Pancreas (tissue), 10 donors: ENCODE results near the gene SMC5. TPM values are rescaled to one million over a fixed set of nuclear protein-coding genes. Genes with fewer than 3 reads are reported as not detected.
A peak's percentile ranks its signal among the peaks of the same experiment; 100 is the strongest.
"Not testable (repeated sequence)": the region's sequence is repeated elsewhere in the genome, so short reads cannot be mapped to it uniquely, and the experiment has no call there.

Experiments used
- ATAC-seq, 4 donors: fragments of 200-7000 bp; cut with Tn5 transposase; one replicate each; pipeline versions ENCODE4 v1.8.0 to v1.9.1; 2020; ENCODE audit warnings: mild to moderate bottlenecking in 4 of 4, moderate library complexity in 4 of 4
- DNase-seq, 6 donors: peaks; one replicate each; pipeline ENCODE4 v3.0.0-alpha.2; 2020
- FAIRE-seq: peaks from 2 replicates; lab custom pipeline; 2012; peaks lifted over from hg19 to GRCh38; lab: Jason Lieb, UNC
- H3K27ac ChIP-seq, 4 donors: fragments of 200-600 bp; sonication (generic); 1 replicate in 3 of 4; 2 replicates in 1 of 4; pipeline versions ENCODE4 v1.5.0 to v1.8.0; 2020
- H3K27me3 ChIP-seq, 4 donors: fragments of 200-600 bp; one replicate each; pipeline ENCODE4 v1.8.0; 2021
- H3K36me3 ChIP-seq, 3 donors: fragments of 200-600 bp; sonication (generic) in 1 of 3; one replicate each; pipeline versions ENCODE4 v1.5.0 to v1.8.0; 2020 to 2021
- H3K4me1 ChIP-seq, 3 donors: fragments of 200-600 bp; one replicate each; pipeline ENCODE4 v1.8.0; 2021
- H3K4me3 ChIP-seq, 4 donors: fragments of 200-600 bp; sonication (generic) in 2 of 4; one replicate each; pipeline versions ENCODE4 v1.5.0 to v1.8.0; 2020 to 2021
- H3K9me3 ChIP-seq, 4 donors: fragments of 200-600 bp; one replicate each; pipeline ENCODE4 v1.8.0; 2021
- WGBS, 2 donors: extraction: QIAGEN DNeasy Blood & Tissue Kit; methylation state at CpG; one replicate each; pipeline ENCODE4 v1.1.7; 2013; 5-methylcytosine and 5-hydroxymethylcytosine counted together
- intact Hi-C, 3 donors: fragments of 100-400 bp; cut with DNase I; formaldehyde crosslinking; loops; one replicate each; pipeline versions ENCODE4 v1.11.1 to v1.14.2; 2022
- polyA plus RNA-seq, 2 donors: library from polyadenylated mRNA; stranded (reverse); fragments of 200-250 nt; gene quantifications; one replicate each; pipeline ENCODE4 v1.2.3, GENCODE V29; 2013
- total RNA-seq, 6 donors: library from RNA; stranded (reverse); fragmentation: NEBNext Ultra II Directional in 4 of 6; extraction: Animal tissue kit (Norgen Biotek cat#: 25700) in 4 of 6; gene quantifications; one replicate each; pipeline versions ENCODE4 v1.2.1 to v1.2.4, GENCODE V29; 2021 to 2023
- TF ChIP-seq, protein P1 (sequence below), 4 donors: fragments of 200-600 bp; sonication (generic) in 3 of 4; IDR thresholded peaks; one replicate each; pipeline versions ENCODE4 v1.5.0 to v1.8.0; 2021; ENCODE audit warnings: antibody characterized with exemption in 4 of 4
- donor health status: healthy with polysubstance abuse.
- donor health status: DM: no; HTN: no; CAD: no; lungs with moderate emphysema.
- donor health status: DM: no; HTN: no; CAD: no.
- donor health status: control.
- donor health status: control.
- donor health status: Bipolar disorder and iron deficiency.
- donor health status: DM: yes; HTN: yes; CAD: no.
- donor health status: DM: no; HTN: no; CAD: no.
- donor health status: DM: no; HTN: no; CAD: no.
- donor health status: DM: yes; HTN: yes; CAD: no.

SMC5 gene
- total and polyA plus RNA-seq, 8 donors, result 6.1 to 23.2 (median 14.5) TPM

DNA sequence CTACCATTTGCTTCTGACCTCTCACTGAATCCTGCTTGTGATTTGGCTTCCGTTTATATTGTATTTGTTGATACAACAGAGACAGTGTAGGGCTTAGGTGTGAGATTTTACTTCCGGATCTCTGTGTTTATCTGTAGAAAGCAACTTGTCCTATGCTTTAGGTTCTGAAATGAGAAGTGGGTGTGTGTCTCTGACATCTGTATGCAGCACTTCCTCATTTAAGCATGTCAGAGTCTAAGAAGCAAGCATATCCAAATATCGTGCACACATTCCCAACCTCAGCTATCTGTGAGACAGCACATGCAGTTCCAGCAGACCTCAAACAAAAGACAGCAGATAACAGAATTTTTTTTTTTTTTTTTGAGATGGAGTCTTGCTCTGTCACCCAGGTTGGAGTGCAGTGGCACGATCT lies 139.4 kb downstream of the SMC5 start:
- intact Hi-C loops, result no loop called here
- FAIRE-seq (no peak), ATAC-seq (peak; percentile 37 to 78 (median 60)), DNase-seq (no peak)
- H3K27ac ChIP-seq, result no peak overlapping the region
- H3K36me3 ChIP-seq, result no peaks in the 10 kb centered on the region
- TF ChIP-seq, protein P1, sequence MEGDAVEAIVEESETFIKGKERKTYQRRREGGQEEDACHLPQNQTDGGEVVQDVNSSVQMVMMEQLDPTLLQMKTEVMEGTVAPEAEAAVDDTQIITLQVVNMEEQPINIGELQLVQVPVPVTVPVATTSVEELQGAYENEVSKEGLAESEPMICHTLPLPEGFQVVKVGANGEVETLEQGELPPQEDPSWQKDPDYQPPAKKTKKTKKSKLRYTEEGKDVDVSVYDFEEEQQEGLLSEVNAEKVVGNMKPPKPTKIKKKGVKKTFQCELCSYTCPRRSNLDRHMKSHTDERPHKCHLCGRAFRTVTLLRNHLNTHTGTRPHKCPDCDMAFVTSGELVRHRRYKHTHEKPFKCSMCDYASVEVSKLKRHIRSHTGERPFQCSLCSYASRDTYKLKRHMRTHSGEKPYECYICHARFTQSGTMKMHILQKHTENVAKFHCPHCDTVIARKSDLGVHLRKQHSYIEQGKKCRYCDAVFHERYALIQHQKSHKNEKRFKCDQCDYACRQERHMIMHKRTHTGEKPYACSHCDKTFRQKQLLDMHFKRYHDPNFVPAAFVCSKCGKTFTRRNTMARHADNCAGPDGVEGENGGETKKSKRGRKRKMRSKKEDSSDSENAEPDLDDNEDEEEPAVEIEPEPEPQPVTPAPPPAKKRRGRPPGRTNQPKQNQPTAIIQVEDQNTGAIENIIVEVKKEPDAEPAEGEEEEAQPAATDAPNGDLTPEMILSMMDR (IDR thresholded peaks at IDR 0.05), result no peak
- 21% methylated on average over 4 of the region's 4 CpGs for WGBS, 2 donors
- H3K4me1 ChIP-seq, result peaks cover 33 to 40% (median 35%) of the 10 kb centered on the region in 3 donors
- no peaks in the 10 kb centered on the region for H3K9me3 ChIP-seq
- H3K4me3 ChIP-seq, result no peak overlapping the region
- H3K27me3 ChIP-seq, result no peaks in the 10 kb centered on the region

DNA sequence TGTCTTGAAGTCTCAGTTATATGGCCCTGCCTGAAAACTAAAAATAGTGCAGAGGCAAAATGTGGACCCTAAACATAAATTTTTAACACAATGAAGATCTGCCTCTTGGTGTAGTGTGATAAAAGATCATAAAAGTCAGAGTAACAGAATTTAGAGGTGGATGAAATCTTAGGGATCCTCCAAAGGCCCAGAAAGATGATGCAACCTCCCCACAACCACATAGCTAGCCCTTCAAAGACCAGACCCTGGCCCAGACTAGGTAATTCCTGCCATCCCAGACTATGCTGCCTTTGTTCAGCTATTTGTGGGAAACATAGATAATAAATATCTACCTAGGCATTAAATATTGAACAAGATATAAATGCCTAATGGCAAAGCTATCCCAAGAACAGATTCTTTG lies 140.4 kb downstream of the SMC5 start:
- no peak for ATAC-seq
- TF ChIP-seq, protein P1 (IDR thresholded peaks at IDR 0.05), result no peak
- DNase-seq, result no peak
- no peaks in the 10 kb centered on the region for H3K9me3 ChIP-seq
- H3K27me3 ChIP-seq, result no peaks in the 10 kb centered on the region
- H3K4me1 ChIP-seq, result peaks cover 37 to 45% (median 38%) of the 10 kb centered on the region in 3 donors
- no peak overlapping the region for H3K27ac ChIP-seq
- intact Hi-C loops, result no loop called here
- no peak for FAIRE-seq
- no peaks in the 10 kb centered on the region for H3K36me3 ChIP-seq
- H3K4me3 ChIP-seq, result no peak overlapping the region

DNA sequence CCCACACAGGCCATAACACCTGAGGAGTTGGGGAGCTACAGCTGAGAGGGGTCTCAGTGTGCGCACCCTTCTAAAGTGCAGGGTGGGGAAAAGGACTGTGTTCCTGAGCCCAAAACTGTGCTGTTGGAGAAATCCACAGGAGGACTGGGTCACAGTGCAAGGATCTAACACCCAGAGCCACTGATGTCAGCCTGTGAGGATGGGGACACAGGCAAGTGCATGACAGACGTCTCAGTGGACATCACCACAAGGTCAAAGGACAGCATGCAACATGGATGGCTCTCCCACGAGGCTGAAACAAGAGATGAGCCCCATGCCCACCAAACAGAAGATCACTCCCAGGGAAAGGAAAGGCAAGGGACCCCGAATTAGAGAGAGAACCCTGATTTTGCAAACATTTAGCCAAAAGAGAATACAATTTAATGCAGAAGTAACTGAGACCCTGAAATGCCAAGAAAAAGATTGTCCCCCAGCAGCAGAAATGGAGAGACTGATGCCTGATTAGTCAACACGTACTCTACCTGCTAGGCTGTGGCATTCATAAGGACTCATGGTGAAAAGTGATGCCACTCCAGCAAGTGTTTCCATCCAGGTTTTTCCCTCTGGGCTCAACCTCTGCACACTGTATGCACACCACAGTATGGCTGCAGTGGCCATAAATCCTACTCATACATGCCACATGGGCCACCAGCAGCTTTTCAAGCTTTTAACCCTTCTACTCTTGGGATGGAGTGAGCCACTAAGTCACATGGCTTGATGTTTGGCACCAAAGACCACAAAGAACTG lies 141.5 kb downstream of the SMC5 start:
- H3K4me1 ChIP-seq, result peaks cover 28 to 56% (median 43%) of the 10 kb centered on the region in 3 donors
- WGBS, 2 donors, result 75 to 79% methylated on average over 5 of the region's 5 CpGs

DNA sequence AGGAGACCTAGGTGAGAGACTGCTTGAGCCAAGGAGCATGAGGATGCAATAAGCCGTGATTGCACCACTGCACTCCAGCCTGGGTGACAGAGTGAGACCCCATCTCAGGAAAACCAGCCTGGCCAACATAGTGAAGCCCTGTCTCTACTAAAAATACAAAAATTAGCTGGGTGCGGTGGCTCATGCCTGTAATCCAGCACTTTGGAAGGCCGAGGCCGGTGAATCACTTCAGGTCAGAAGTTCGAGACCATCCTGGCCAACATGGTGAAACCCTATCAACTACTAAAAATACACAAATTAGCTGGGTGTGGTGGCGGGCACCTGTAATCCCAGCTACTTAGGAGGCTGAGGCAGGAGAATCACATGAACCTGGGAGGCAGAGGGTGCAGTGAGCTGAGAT lies 142.5 kb downstream of the SMC5 start:
- 97 to 98% methylated on average over 6 of the region's 6 CpGs for WGBS, 2 donors
- H3K27ac ChIP-seq, intact Hi-C loops, H3K9me3 ChIP-seq, DNase-seq, FAIRE-seq, H3K4me3 ChIP-seq, ATAC-seq, H3K27me3 ChIP-seq, H3K36me3 ChIP-seq: not testable (repeated sequence)
- H3K4me1 ChIP-seq, result peaks cover 28 to 60% (median 43%) of the 10 kb centered on the region in 3 donors

More for the DNA sequence above, 141.5 kb downstream of the SMC5 start:
- Histone ChIP-seq H3K4me3 (no peak overlapping the region), H3K9me3 (no peaks in the 10 kb centered on the region), H3K27ac (no peak overlapping the region), H3K27me3 (no peaks in the 10 kb centered on the region), H3K36me3 (no peaks in the 10 kb centered on the region)
- DNase-seq (no peak), ATAC-seq (no peak), FAIRE-seq (no peak)
- intact Hi-C loops, result no loop called here
- TF ChIP-seq, protein P1 (IDR thresholded peaks at IDR 0.05), result no peak

DNA sequence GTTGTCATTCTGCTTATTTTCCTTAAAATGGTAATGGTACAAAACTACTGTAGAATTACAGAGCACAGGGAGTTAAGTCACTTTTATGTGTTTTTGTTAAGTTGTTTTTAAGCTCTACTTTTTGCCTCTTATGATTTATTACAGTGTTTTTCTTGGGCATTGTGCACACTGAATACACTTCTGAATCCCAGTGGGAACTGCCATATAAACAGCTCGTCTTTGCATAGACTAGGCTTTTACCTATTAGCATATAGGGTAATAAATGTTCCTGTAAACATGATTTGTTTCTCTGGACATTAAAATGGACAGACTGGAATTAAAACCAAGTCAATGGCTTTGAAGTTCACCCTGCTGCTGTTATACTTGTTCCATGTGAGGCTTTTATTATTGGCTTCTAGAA lies 143.4 kb downstream of the SMC5 start:
- DNase-seq (no peak), FAIRE-seq (no peak), ATAC-seq (no peak)
- Histone ChIP-seq H3K27me3 (no peaks in the 10 kb centered on the region), H3K4me3 (no peak overlapping the region), H3K4me1 (peaks cover 28 to 64% (median 45%) of the 10 kb centered on the region in 3 donors), H3K27ac (no peak overlapping the region), H3K9me3 (no peaks in the 10 kb centered on the region), H3K36me3 (no peaks in the 10 kb centered on the region)
- TF ChIP-seq, protein P1 (IDR thresholded peaks at IDR 0.05), result no peak
- WGBS, 2 donors, result 71 to 75% methylated on average over 1 of the region's 1 CpG
- intact Hi-C loops, result no loop called here
